CD4-positive, alpha-beta T cell (primary cell): ENCODE results near the gene SIX6. TPM values are rescaled to one million over a fixed set of nuclear protein-coding genes. Genes with fewer than 3 reads are reported as not detected.

Experiments used
- ATAC-seq: fragments of 200-7000 bp; cut with Tn5 transposase; one replicate; pipeline ENCODE4 v1.10.0; 2022; ENCODE audit warnings: mild to moderate bottlenecking; ENCODE audit not compliant: poor library complexity
- CTCF ChIA-PET: fragments of 350-600 bp; sonication (Branson Sonifier 250); formaldehyde crosslinking; loops from one replicate; lab custom pipeline; 2021; ENCODE audit warnings: antibody characterized with exemption, inconsistent platforms; lab: Charles Lee
- POLR2A ChIA-PET: fragments of 350-600 bp; sonication (Branson Sonifier 250); formaldehyde crosslinking; loops from one replicate; lab custom pipeline; 2021; ENCODE audit warnings: antibody characterized with exemption, inconsistent platforms; lab: Charles Lee
- DNase-seq, 14 experiments: peaks; one replicate each; pipeline ENCODE4 v3.0.0-alpha.2; 2013 to 2020; ENCODE audit warnings: mixed read lengths in 2 of 14
- H3K27ac ChIP-seq, 2 donors: one replicate each; pipeline versions ENCODE4 v1.5.1 to v1.7.0; 2013; ENCODE audit warnings: low read length in 2 of 2, low read depth in 1 of 2, mild to moderate bottlenecking in 1 of 2
- H3K27me3 ChIP-seq, 2 experiments: 1 replicate in 1 of 2; 2 replicates in 1 of 2; pipeline versions ENCODE4 v1.6.1 to v1.7.0; 2013; ENCODE audit warnings: low read length in 2 of 2, control low read depth in 1 of 2, mild to moderate bottlenecking in 1 of 2, moderate library complexity in 1 of 2; ENCODE audit not compliant: insufficient read depth in 2 of 2, control insufficient read depth in 1 of 2
- H3K36me3 ChIP-seq: one replicate; pipeline ENCODE4 v1.6.1; 2013; ENCODE audit warnings: low read length, control low read depth; ENCODE audit not compliant: insufficient read depth
- H3K4me1 ChIP-seq: one replicate; pipeline ENCODE4 v1.6.1; 2013; ENCODE audit warnings: low read length, control low read depth; ENCODE audit not compliant: insufficient read depth
- H3K4me3 ChIP-seq: one replicate; pipeline ENCODE4 v1.5.1; 2013; ENCODE audit warnings: mild to moderate bottlenecking, low read length, moderate library complexity
- H3K9me3 ChIP-seq, 2 experiments: 1 replicate in 1 of 2; 2 replicates in 1 of 2; pipeline versions ENCODE4 v1.6.1 to v1.7.0; 2013; ENCODE audit warnings: low read length in 2 of 2, mild to moderate bottlenecking in 2 of 2, control low read depth in 1 of 2, moderate library complexity in 1 of 2; ENCODE audit not compliant: control insufficient read depth in 1 of 2, insufficient read depth in 1 of 2
- H3K27ac Mint-ChIP-seq: one replicate; pipeline ENCODE4 v1.8.0; 2020; ENCODE audit warnings: mixed read lengths
- H3K27me3 Mint-ChIP-seq: one replicate; pipeline ENCODE4 v1.8.0; 2021; ENCODE audit warnings: mixed read lengths
- H3K36me3 Mint-ChIP-seq: one replicate; pipeline ENCODE4 v1.8.0; 2021; ENCODE audit warnings: low read depth, mixed read lengths
- H3K4me1 Mint-ChIP-seq: one replicate; pipeline ENCODE4 v1.8.0; 2021; ENCODE audit warnings: low read depth, mixed read lengths
- H3K4me3 Mint-ChIP-seq: one replicate; pipeline ENCODE4 v1.8.0; 2020; ENCODE audit warnings: mild to moderate bottlenecking, mixed read lengths
- H3K9me3 Mint-ChIP-seq: one replicate; pipeline ENCODE4 v1.8.0; 2020; ENCODE audit warnings: mixed read lengths
- CTCF ChIP-seq: fragments of 200-600 bp; IDR thresholded peaks from one replicate; pipeline ENCODE4 v1.8.0; 2022; ENCODE audit warnings: antibody characterized with exemption, mild to moderate bottlenecking
- intact Hi-C, 2 experiments: fragments of 100-400 bp; cut with DNase I in 1 of 2; cut with micrococcal nuclease in 1 of 2; formaldehyde crosslinking; loops; one replicate each; pipeline versions ENCODE4 v1.15.1 to v1.9.0; 2023 to 2025; cut with DNase I, micrococcal nuclease
- total RNA-seq, 174 experiments: library from RNA in 2 of 174; stranded (reverse) in 2 of 174; gene quantifications; one replicate each; pipeline ENCODE4 v1.2.3 and lab custom pipeline; 2021 to 2026

The SIX6 gene
- total RNA-seq, 2 experiments from 2014 or later = not detected

GRCh38 chr14:60502541-60502940, 6.4 kb upstream of the SIX6 start:
- peaks cover 3% of the 10 kb centered on the region for H3K4me1 Mint-ChIP-seq
- ChIA-PET CTCF (interaction anchor here (1.2 kb wide), 1 partner anchor 46 kb away, joined by 3 read pairs; no protein-coding TSS in a partner anchor), POLR2A (no interaction called here)
- H3K4me1 ChIP-seq = no peaks in the 10 kb centered on the region
- H3K27me3 ChIP-seq = peaks cover 28 to 68% of the 10 kb centered on the region in 2 experiments
- H3K4me3 Mint-ChIP-seq = no peak overlapping the region
- H3K9me3 ChIP-seq = peaks cover 0 to 12% of the 10 kb centered on the region in 2 experiments
- TF ChIP-seq CTCF = no peak
- H3K27ac ChIP-seq = no peak overlapping the region
- H3K36me3 ChIP-seq = no peaks in the 10 kb centered on the region
- peaks cover 89% of the 10 kb centered on the region for H3K27me3 Mint-ChIP-seq
- intact Hi-C loops = no loop called here
- no peak overlapping the region for H3K4me3 ChIP-seq
- ATAC-seq = no peak
- H3K36me3 Mint-ChIP-seq = no peaks in the 10 kb centered on the region
- DNase-seq = no peak
- H3K27ac Mint-ChIP-seq = no peak overlapping the region
- H3K9me3 Mint-ChIP-seq = no peaks in the 10 kb centered on the region

- Histone ChIP-seq H3K36me3 (no peaks in the 10 kb centered on the region), H3K4me3 (no peak overlapping the region), H3K9me3 (peaks cover 0 to 31% of the 10 kb centered on the region in 2 experiments), H3K4me1 (peaks cover 18% of the 10 kb centered on the region), H3K27me3 (peaks cover 56 to 96% of the 10 kb centered on the region in 2 experiments), H3K27ac (no peak overlapping the region)
- no peaks in the 10 kb centered on the region for H3K36me3 Mint-ChIP-seq
- H3K27ac Mint-ChIP-seq = no peak overlapping the region
- ATAC-seq = no peak
- intact Hi-C loops = no loop called here
- H3K4me3 Mint-ChIP-seq = no peak overlapping the region
- ChIA-PET POLR2A (no interaction called here), CTCF (no interaction called here)
- peaks cover 16% of the 10 kb centered on the region for H3K4me1 Mint-ChIP-seq
- H3K9me3 Mint-ChIP-seq = no peaks in the 10 kb centered on the region
- no peak for DNase-seq
- peaks cover 95% of the 10 kb centered on the region for H3K27me3 Mint-ChIP-seq
- no peak for TF ChIP-seq CTCF
Measured at GRCh38 chr14:60505448-60505847, 3.5 kb upstream of the SIX6 start.

GRCh38 chr14:60506010-60506409, 2.9 kb upstream of the SIX6 start:
- H3K27me3 Mint-ChIP-seq = peaks cover 95% of the 10 kb centered on the region
- no peak overlapping the region for H3K27ac Mint-ChIP-seq
- no peak overlapping the region for H3K4me3 ChIP-seq
- no peak overlapping the region for H3K27ac ChIP-seq
- no peak for ATAC-seq
- no peak for TF ChIP-seq CTCF
- intact Hi-C loops = no loop called here
- peaks cover 20% of the 10 kb centered on the region for H3K4me1 Mint-ChIP-seq
- no peaks in the 10 kb centered on the region for H3K9me3 Mint-ChIP-seq
- H3K36me3 ChIP-seq = no peaks in the 10 kb centered on the region
- H3K36me3 Mint-ChIP-seq = no peaks in the 10 kb centered on the region
- ChIA-PET POLR2A (no interaction called here), CTCF (no interaction called here)
- H3K4me1 ChIP-seq = peaks cover 24% of the 10 kb centered on the region
- DNase-seq = no peak
- H3K9me3 ChIP-seq = peaks cover 0 to 36% of the 10 kb centered on the region in 2 experiments
- H3K27me3 ChIP-seq = peaks cover 60 to 96% of the 10 kb centered on the region in 2 experiments
- H3K4me3 Mint-ChIP-seq = no peak overlapping the region
